ENCODE measurements around the gene INPP5D.

DNA sequence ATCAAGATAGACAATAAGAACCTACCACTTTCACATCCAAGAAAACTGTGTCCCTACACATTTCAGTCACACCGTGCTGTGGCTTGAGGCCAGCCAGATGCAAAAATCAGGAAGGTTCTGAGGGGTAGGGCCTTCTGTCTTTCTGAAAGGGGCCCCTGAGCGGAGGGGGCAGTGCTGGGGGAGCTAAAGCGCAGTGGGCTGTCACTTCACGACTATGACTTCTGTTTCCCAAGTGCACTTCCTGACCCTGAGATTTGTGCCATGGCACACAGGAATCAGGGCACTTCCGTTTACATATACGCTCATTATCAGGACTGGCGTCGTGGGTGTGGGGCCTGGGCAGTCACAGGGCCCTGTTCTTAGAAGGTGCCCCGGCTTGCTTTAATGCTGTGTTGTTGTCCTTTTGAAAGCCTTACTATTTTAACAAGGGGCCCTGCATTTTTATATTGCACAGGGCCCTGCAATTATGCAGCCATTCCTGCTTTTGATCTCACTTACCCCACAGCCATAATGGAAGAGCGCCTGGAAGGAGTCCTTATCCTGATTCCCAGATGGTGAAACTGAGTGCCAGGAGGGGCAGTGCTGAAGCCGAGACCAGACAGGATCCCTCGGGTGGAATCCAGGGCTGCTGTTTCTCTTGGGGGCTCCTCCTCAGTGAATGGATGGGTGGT lies 47.7 kb upstream of the INPP5D start:
- TF ChIP-seq, protein P1, sequence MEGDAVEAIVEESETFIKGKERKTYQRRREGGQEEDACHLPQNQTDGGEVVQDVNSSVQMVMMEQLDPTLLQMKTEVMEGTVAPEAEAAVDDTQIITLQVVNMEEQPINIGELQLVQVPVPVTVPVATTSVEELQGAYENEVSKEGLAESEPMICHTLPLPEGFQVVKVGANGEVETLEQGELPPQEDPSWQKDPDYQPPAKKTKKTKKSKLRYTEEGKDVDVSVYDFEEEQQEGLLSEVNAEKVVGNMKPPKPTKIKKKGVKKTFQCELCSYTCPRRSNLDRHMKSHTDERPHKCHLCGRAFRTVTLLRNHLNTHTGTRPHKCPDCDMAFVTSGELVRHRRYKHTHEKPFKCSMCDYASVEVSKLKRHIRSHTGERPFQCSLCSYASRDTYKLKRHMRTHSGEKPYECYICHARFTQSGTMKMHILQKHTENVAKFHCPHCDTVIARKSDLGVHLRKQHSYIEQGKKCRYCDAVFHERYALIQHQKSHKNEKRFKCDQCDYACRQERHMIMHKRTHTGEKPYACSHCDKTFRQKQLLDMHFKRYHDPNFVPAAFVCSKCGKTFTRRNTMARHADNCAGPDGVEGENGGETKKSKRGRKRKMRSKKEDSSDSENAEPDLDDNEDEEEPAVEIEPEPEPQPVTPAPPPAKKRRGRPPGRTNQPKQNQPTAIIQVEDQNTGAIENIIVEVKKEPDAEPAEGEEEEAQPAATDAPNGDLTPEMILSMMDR (IDR thresholded peaks at IDR 0.05; ENCODE audit: insufficient read depth, low read depth, low read length), result no peak
- TF ChIP-seq EZH2 (IDR thresholded peaks at IDR 0.05; ENCODE audit: insufficient read depth, low read length), result no peak
